GM18508 (cell line): ENCODE data around the gene NUTM2F.
"Not testable (repeated sequence)": the region's sequence is repeated elsewhere in the genome, so short reads cannot be mapped to it uniquely, and the experiment has no call there.

Source experiments
- ATAC-seq: cut with Tn5 transposase; IDR thresholded peaks from one replicate; pipeline ENCODE4 v1.9.1; 2021; ENCODE audit warnings: moderate number of reproducible peaks; ENCODE audit not compliant: insufficient read depth, unreplicated experiment

Gene NUTM2F

DNA sequence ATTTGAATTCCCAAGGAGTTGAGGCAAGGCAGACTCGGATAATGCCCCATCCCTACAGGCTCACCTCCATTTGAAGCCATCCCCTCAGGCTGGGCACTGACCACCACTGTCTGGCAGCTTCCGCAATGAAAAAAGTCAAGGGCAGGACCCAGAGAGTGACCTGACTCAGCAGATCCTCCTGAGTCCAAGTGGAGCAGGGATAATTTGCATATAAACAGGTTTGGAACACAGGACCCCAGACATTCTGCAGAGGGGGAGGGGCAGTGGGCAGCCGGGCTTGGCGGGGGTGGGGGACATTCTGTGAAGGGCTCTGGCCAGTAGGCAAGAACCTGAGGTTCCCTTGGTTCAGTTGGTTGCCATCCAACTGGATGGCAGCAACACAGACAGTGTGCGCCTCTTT is at the start of gene NUTM2F:
Gene NUTM2F, minus strand, starts transcription at position 101 of the 400 bp plus-strand sequence. Its CDS starts 21 bp downstream, at position 80.
- not testable (repeated sequence) for ATAC-seq

GRCh38 chr9:94375197-94375596 is 46.8 kb upstream of the NUTM2F start:
- peak; percentile 47 for ATAC-seq

GRCh38 chr9:94374176-94375056 is 46.0 kb upstream of the NUTM2F start:
- peak; percentile 52 for ATAC-seq

DNA sequence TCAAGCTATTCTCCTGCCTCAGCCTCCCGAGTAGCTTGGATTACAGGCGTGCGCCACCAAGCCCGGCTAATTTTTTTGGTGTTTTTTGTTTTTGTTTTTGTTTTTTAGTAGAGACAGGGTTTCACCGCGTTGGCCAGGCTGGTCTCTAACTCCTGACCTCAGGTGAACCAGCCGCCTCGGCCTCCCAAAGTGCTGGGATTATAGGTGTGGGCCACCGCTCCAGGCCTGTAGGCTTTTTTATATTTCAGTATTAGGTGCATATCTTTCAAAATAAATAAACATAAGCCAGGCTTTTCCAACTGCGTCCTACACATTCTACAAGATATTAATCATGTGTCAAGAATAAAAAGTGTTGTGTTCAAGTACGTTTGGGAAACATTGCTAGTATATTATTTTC is 45.3 kb upstream of the NUTM2F start:
- not testable (repeated sequence) for ATAC-seq

DNA sequence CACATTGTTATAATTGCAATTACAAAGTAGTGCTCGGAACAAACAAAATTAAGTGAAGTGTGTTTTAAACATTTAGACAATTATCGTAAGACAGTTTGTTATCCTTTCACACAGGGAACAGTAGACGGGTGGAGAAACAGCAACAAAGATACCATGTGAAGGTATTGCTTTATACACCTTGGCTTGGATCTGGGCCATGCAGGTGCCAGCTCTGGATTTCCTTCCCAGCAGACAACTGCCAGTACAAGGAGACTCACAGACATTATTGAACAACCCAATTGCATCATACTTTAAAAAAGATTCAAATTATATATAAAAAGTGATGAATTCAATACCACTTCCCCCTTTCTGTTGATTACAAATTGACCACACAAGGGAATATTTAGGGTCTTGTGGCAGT is 41.8 kb upstream of the NUTM2F start:
- ATAC-seq = not testable (repeated sequence)

DNA sequence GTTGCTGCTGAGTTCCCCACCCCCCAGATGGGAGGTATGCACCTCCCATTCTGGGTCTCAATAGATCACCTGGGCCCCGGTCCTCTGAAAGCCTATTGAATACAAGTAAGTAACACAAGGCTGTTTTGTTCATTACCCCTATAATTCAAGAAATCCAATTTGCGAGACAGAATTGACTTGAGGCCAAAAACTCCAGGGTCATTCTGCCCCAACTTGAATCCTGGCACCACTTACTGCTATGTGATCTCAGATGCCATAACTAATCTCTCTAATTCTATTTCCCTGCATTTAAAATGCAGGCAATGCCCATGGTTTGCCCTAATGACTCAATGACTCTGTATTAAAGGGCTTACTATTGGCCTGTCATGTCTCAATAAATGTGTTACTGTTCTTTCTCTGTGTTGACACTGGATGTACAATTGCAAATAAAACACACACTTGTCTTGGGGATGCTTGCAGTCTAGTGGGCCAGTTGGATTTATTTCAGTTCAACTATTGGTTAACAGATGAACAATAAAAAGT is 35.7 kb upstream of the NUTM2F start:
- ATAC-seq = not testable (repeated sequence)

DNA sequence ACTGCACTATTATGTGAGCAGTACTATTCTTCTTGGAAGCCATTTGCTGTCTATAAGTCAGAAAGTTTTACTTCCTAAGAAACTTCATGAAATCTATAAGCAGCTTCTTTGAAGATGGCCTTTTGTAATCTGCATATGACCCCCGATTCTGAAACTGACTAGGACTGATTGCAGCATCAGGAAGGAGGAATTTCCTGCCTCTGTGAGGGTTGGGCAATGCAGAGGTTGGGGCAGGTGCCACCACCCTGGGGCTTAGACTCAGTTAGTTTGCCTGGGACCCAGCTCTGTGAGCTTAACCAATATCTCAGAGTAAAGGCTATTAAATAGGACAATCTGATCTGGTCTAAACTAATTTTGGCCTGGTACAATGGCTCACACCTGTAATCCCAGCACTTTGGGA is 28.7 kb upstream of the NUTM2F start:
- ATAC-seq = not testable (repeated sequence)

- ATAC-seq = not testable (repeated sequence)
Measured at GRCh38 chr9:94351901-94352723, 23.7 kb upstream of the NUTM2F start.

DNA sequence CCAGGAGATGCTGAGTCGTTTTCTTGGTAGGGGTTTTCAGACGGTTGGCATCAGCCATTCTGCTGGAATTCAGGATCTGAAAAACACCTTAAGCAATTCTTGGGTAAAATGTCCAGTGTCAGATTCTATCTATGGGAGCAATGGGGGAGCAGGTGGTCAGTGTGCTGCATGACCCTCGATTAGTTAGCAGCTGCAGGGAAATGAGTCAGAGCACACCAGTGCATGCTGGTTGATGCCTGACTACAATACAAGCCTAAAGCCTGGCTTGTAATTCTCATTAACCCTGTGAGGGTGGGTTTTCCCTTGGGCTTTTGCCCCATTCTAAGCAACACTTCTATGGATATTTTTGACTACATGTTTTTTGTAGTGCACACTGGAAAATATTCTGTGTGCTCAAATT is 20.3 kb upstream of the NUTM2F start:
- not testable (repeated sequence) for ATAC-seq

GRCh38 chr9:94347451-94347850 is 19.0 kb upstream of the NUTM2F start:
- ATAC-seq = not testable (repeated sequence)

DNA sequence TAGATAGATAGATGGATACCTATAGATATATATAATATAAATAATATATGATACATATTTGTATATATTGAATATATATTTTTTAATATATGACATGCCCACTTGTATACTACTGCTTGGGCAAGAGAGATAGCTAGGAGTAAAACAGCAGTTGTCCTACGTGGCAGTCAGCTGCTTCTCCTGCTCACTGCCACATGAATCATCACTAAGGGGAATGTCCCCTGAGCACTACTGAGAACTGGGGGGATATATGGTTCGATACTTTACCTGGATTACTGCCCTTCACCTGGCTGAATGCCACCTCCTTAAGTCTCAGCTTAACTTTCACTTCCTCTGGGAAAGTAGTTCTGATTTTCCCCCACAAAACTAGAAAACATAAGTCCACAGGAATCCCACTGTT is 13.3 kb upstream of the NUTM2F start:
- ATAC-seq = not testable (repeated sequence)

GRCh38 chr9:94340750-94341149 is 12.3 kb upstream of the NUTM2F start:
- ATAC-seq = not testable (repeated sequence)

DNA sequence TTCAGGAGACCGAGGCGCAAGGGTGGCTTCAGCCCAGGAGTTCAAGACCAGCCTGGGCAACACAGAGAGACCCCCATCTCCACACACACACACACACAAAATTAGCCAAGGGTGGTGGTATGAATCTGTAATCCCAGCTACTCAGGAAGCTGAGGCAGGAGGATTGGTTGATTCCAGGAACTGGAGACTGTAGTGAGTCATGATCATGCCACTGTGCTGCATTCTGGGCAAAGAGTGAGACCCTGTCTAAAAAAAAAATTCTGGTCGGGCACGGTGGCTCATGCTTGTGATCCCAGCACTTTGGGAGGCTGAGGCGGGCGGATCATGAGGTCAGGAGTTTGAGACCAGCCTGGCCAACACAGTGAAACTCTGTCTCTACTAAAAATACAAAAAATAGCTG is 11.2 kb upstream of the NUTM2F start:
- not testable (repeated sequence) for ATAC-seq

GRCh38 chr9:94338723-94339122 is 10.3 kb upstream of the NUTM2F start:
- ATAC-seq = not testable (repeated sequence)

GRCh38 chr9:94336445-94336844 is 8.0 kb upstream of the NUTM2F start:
- not testable (repeated sequence) for ATAC-seq

- ATAC-seq = not testable (repeated sequence)
Measured at GRCh38 chr9:94325583-94325982, 2.9 kb downstream of the NUTM2F start.

DNA sequence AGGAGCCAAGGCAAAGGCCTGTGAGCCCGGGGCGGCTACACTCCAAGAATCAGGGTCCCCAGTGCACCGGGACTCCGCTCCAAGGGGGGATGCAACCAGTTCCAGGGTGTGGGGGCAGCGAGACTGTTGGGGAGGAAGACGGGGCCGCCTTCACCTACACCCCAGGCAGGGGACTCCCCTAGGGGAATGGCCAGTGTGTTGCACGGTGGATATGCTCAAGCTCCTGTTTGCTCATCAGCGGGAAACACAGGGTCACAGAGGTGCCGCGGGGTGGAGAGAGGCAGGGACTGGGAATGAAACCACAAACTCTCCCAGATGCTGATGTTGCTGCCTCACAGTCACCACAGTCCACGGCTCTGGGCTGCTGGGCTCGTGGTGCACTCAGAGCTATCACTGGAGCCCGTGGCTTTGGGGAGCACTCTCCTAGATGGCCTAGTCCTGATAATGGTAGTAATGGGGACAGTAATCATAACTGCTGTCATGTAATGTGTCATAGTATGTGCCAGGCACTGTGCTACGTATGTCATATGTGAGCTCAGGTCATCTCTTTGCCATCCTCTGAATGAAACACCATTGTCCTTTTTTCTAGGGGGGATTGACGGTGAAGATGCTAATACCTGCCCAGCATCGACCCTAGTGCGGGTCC is 5.2 kb downstream of the NUTM2F start:
- not testable (repeated sequence) for ATAC-seq

DNA sequence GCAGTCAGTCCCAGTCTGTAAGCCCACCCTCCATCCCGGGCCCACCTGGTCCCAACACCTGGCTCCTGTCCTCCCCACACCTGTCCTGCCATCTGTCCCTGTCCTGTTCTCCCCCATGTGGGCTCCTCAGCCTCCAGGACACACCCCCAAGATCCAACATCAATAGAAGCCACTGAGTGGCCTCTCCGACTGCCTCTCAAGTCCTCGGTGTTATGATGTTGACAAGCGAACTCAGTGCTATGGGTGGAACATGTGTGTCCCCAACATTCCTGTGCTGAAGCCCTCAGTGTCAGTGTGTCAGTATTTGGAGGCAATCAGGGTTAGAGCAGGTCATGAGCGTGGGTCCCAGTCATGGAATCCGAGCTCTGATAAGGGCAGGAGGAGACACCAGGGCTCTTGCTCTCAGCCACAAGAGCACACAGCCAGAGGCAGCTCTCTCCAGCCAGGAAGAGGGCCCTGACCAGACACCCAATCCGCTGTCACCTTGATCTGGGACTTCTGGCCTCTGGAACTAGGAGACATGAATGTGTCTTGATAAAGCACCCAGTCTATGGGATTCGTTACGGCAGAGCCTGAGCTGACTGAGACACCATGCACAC is 6.0 kb downstream of the NUTM2F start:
- not testable (repeated sequence) for ATAC-seq

GRCh38 chr9:94317949-94318657 is 10.3 kb downstream of the NUTM2F start:
- ATAC-seq = not testable (repeated sequence)
